ENCODE measurements around the gene SPON2.

GRCh38 chr4:1195891-1196401 is 23.6 kb upstream of the SPON2 start:
- TF ChIP-seq CTCF (conservative IDR thresholded peaks at IDR 0.05; ENCODE audit: low read length) (no peak), EZH2phosphoT487 (IDR thresholded peaks at IDR 0.05; ENCODE audit: borderline replicate concordance) (no peak)
